H9 (cell line): Measurements from ENCODE around the gene TNFAIP2. TPM values are rescaled to one million over a fixed set of nuclear protein-coding genes. Genes with fewer than 3 reads are reported as not detected.
A peak's percentile ranks its signal among the peaks of the same experiment; 100 is the strongest.

Experiments
- DNase-seq: peaks from one replicate; pipeline ENCODE4 v3.0.0-alpha.2; 2017
- H2AFZ ChIP-seq: one replicate; pipeline ENCODE4 v1.6.1; 2013; ENCODE audit warnings: mild to moderate bottlenecking, low read length, control low read depth, moderate library complexity
- H2AK5ac ChIP-seq: 2 replicates; pipeline ENCODE4 v1.6.1; 2013; ENCODE audit warnings: low read length, control low read depth, mixed read lengths; ENCODE audit not compliant: insufficient read length
- H2BK120ac ChIP-seq: one replicate; pipeline ENCODE4 v1.6.1; 2013; ENCODE audit warnings: low read depth, mild to moderate bottlenecking, low read length, control low read depth, inconsistent platforms; ENCODE audit not compliant: poor library complexity, severe bottlenecking
- H2BK12ac ChIP-seq: 2 replicates; pipeline ENCODE4 v1.6.1; 2013; ENCODE audit warnings: low read length, control low read depth, mixed read lengths, low read depth; ENCODE audit not compliant: insufficient read length
- H2BK15ac ChIP-seq: 2 replicates; pipeline ENCODE4 v1.6.1; 2013; ENCODE audit warnings: low read depth, low read length, control low read depth
- H2BK20ac ChIP-seq: one replicate; pipeline ENCODE4 v1.6.1; 2013; ENCODE audit warnings: low read depth, mild to moderate bottlenecking, low read length, control low read depth, inconsistent platforms; ENCODE audit not compliant: poor library complexity, severe bottlenecking
- H2BK5ac ChIP-seq: 2 replicates; pipeline ENCODE4 v1.6.1; 2013; ENCODE audit warnings: low read length, control low read depth, mixed read lengths; ENCODE audit not compliant: insufficient read length
- H3K14ac ChIP-seq: 2 replicates; pipeline ENCODE4 v1.6.1; 2013; ENCODE audit warnings: low read length, control low read depth; ENCODE audit not compliant: insufficient read depth
- H3K18ac ChIP-seq: 2 replicates; pipeline ENCODE4 v1.6.1; 2013; ENCODE audit warnings: low read depth, mild to moderate bottlenecking, mixed read lengths, low read length, control low read depth; ENCODE audit not compliant: insufficient read length
- H3K23ac ChIP-seq: 2 replicates; pipeline ENCODE4 v1.6.1; 2013; ENCODE audit warnings: low read length, control low read depth, mixed read lengths, low read depth; ENCODE audit not compliant: insufficient read length
- H3K23me2 ChIP-seq: 2 replicates; pipeline ENCODE4 v1.6.1; 2013; ENCODE audit warnings: low read depth, mild to moderate bottlenecking, mixed read lengths, low read length, control low read depth; ENCODE audit not compliant: insufficient read length, poor library complexity, severe bottlenecking
- H3K27ac ChIP-seq: 2 replicates; pipeline ENCODE4 v1.5.1; 2013; ENCODE audit warnings: low read length, control low read depth, mixed read lengths, low read depth; ENCODE audit not compliant: insufficient read length
- H3K27me3 ChIP-seq: 2 replicates; pipeline ENCODE4 v1.6.1; 2013; ENCODE audit warnings: low read length, control low read depth, inconsistent platforms; ENCODE audit not compliant: insufficient read depth
- H3K4ac ChIP-seq: 2 replicates; pipeline ENCODE4 v1.6.1; 2013; ENCODE audit warnings: low read depth, mild to moderate bottlenecking, control low read depth, inconsistent platforms, low read length, moderate library complexity
- H3K4me1 ChIP-seq: 2 replicates; pipeline ENCODE4 v1.6.1; 2013; ENCODE audit warnings: low read length, control low read depth, inconsistent platforms; ENCODE audit not compliant: insufficient read depth
- H3K4me2 ChIP-seq: 2 replicates; pipeline ENCODE4 v1.6.1; 2013; ENCODE audit warnings: low read length, control low read depth, mixed read lengths; ENCODE audit not compliant: insufficient read length, insufficient read depth
- H3K56ac ChIP-seq: 2 replicates; pipeline ENCODE4 v1.6.1; 2013; ENCODE audit warnings: low read depth, mild to moderate bottlenecking, mixed read lengths, low read length, control low read depth; ENCODE audit not compliant: insufficient read length
- H3K79me1 ChIP-seq: 2 replicates; pipeline ENCODE4 v1.6.1; 2013; ENCODE audit warnings: low read depth, mild to moderate bottlenecking, moderate library complexity, low read length, control low read depth, inconsistent platforms; ENCODE audit not compliant: insufficient read depth, poor library complexity, severe bottlenecking
- H3K79me2 ChIP-seq: 2 replicates; pipeline ENCODE4 v1.6.1; 2013; ENCODE audit warnings: low read length, control low read depth, inconsistent platforms; ENCODE audit not compliant: insufficient read depth
- H3K9ac ChIP-seq: 2 replicates; pipeline ENCODE4 v1.6.1; 2013; ENCODE audit warnings: low read length, control low read depth, mixed read lengths; ENCODE audit not compliant: insufficient read length; ENCODE audit errors: extremely low read depth
- H3K9me3 ChIP-seq: one replicate; pipeline ENCODE4 v1.6.1; 2013; ENCODE audit warnings: low read depth, low read length, inconsistent platforms; ENCODE audit not compliant: control insufficient read depth
- H3T11ph ChIP-seq: one replicate; pipeline ENCODE4 v1.6.1; 2013; ENCODE audit warnings: mild to moderate bottlenecking, low read length, control low read depth, inconsistent platforms
- H4K20me1 ChIP-seq: one replicate; pipeline ENCODE4 v1.6.1; 2013; ENCODE audit not compliant: control insufficient read depth, insufficient read length, insufficient read depth
- H4K5ac ChIP-seq: 2 replicates; pipeline ENCODE4 v1.6.1; 2013; ENCODE audit warnings: low read depth, mild to moderate bottlenecking, mixed read lengths, low read length, control low read depth; ENCODE audit not compliant: insufficient read length
- H4K8ac ChIP-seq: replicated peaks from 2 replicates; pipeline ENCODE4 v1.6.1; 2013; ENCODE audit warnings: low read length, control low read depth, mixed read lengths, low read depth; ENCODE audit not compliant: insufficient read length
- H4K91ac ChIP-seq: 2 replicates; pipeline ENCODE4 v1.6.1; 2013; ENCODE audit warnings: low read depth, mild to moderate bottlenecking, moderate library complexity, mixed read lengths, low read length, control low read depth; ENCODE audit not compliant: insufficient read length
- H3K27ac Mint-ChIP-seq, 3 experiments: 2 replicates in 2 of 3; 3 replicates in 1 of 3; pipeline ENCODE4 v1.8.0; 2020 to 2021; ENCODE audit warnings: mixed read lengths in 3 of 3, mild to moderate bottlenecking in 1 of 3, moderate library complexity in 1 of 3
- H3K27me3 Mint-ChIP-seq: 2 replicates; pipeline ENCODE4 v1.8.0; 2021; ENCODE audit warnings: low read depth, mild to moderate bottlenecking, moderate library complexity, mixed read lengths
- H3K36me3 Mint-ChIP-seq, 3 experiments: 2 replicates in 2 of 3; 3 replicates in 1 of 3; pipeline ENCODE4 v1.8.0; 2020 to 2021; ENCODE audit warnings: low read depth in 3 of 3, mixed read lengths in 3 of 3; ENCODE audit not compliant: insufficient read depth in 1 of 3
- H3K4me1 Mint-ChIP-seq, 2 experiments: 2 replicates each; pipeline ENCODE4 v1.8.0; 2020; ENCODE audit warnings: mixed read lengths in 2 of 2
- H3K4me3 Mint-ChIP-seq, 2 experiments: 2 replicates in 1 of 2; 3 replicates in 1 of 2; pipeline ENCODE4 v1.8.0; 2020 to 2021; ENCODE audit warnings: mild to moderate bottlenecking in 2 of 2, mixed read lengths in 2 of 2, moderate library complexity in 1 of 2
- H3K9me3 Mint-ChIP-seq, 2 experiments: 2 replicates in 1 of 2; 3 replicates in 1 of 2; pipeline ENCODE4 v1.8.0; 2020; ENCODE audit warnings: mild to moderate bottlenecking in 2 of 2, mixed read lengths in 2 of 2, moderate library complexity in 1 of 2
- CTCF ChIP-seq: fragments of 200-600 bp; sonication (generic); conservative IDR thresholded peaks from 3 replicates; pipeline ENCODE4 v1.8.0; 2021; ENCODE audit warnings: antibody characterized with exemption, mild to moderate bottlenecking
- WGBS: extraction: QIAGEN DNeasy Blood & Tissue Kit; methylation state at CpG from one replicate; pipeline ENCODE4 v1.1.7; 2013; ENCODE audit warnings: missing lambda C conversion rate, low lambda C conversion rate, mixed read lengths; ENCODE audit not compliant: insufficient read length; ENCODE audit errors: extremely low coverage; 5-methylcytosine and 5-hydroxymethylcytosine counted together
- total RNA-seq: library from RNA; stranded (reverse); gene quantifications from 2 replicates; pipeline ENCODE4 v1.2.1, GENCODE V29; 2021

The TNFAIP2 gene
- total RNA-seq, 1 experiment from 2014 or later = 29.3 TPM

- Mint-ChIP-seq H3K4me1 (peaks cover 28 to 41% of the 10 kb centered on the region in 2 experiments), H3K27ac (peak overlapping the region in 1 of 3 experiments; percentile 49; a peak in 1 of 7 replicates), H3K36me3 (peaks cover 0 to 14% (median 2%) of the 10 kb centered on the region in 3 experiments; a peak in 4 of 7 replicates), H3K4me3 (peak overlapping the region; percentile 62 to 78), H3K27me3 (peaks cover 13% of the 10 kb centered on the region), H3K9me3 (no peaks in the 10 kb centered on the region; a peak in 2 of 5 replicates)
- no peak overlapping the region for H2BK15ac ChIP-seq
- H3K79me1 ChIP-seq = no peaks in the 10 kb centered on the region
- H4K8ac ChIP-seq = no peak overlapping the region
- H3K4me2 ChIP-seq = peak overlapping the region; percentile 53
- no peaks in the 10 kb centered on the region; the same call in 1 of the 2 replicates for H3K4me1 ChIP-seq
- H4K91ac ChIP-seq = no peak overlapping the region
- WGBS = no CpG with 5 or more reads among the region's 29 CpGs
- H3K14ac ChIP-seq = peak overlapping the region; percentile 67
- H2AK5ac ChIP-seq = no peak overlapping the region
- H3K56ac ChIP-seq = no peak overlapping the region
- no peaks in the 10 kb centered on the region for H3K9me3 ChIP-seq
- H4K5ac ChIP-seq = no peak overlapping the region
- H2BK12ac ChIP-seq = no peak overlapping the region
- no peak overlapping the region for H3K27ac ChIP-seq
- no peak overlapping the region for H3K9ac ChIP-seq
- H3K18ac ChIP-seq = peak overlapping the region; percentile 39
- no peak overlapping the region for H3K4ac ChIP-seq
- no peak overlapping the region for H2BK20ac ChIP-seq
- H3T11ph ChIP-seq = no peak overlapping the region
- peaks cover 8% of the 10 kb centered on the region for H3K23me2 ChIP-seq
- H3K23ac ChIP-seq = no peak overlapping the region
- no peak for DNase-seq
- H3K79me2 ChIP-seq = no peaks in the 10 kb centered on the region
- H2BK120ac ChIP-seq = no peak overlapping the region
- no peak overlapping the region for H2AFZ ChIP-seq
- no peaks in the 10 kb centered on the region for H4K20me1 ChIP-seq
- H3K27me3 ChIP-seq = no peaks in the 10 kb centered on the region
- H2BK5ac ChIP-seq = no peak overlapping the region
- no peak for TF ChIP-seq CTCF
These were observed 16.1 kb downstream of the TNFAIP2 start for GRCh38 chr14:103139132-103140025.
